GM12878 (cell line): ENCODE results near the gene YTHDC1. TPM values are rescaled to one million over a fixed set of nuclear protein-coding genes. Genes with fewer than 3 reads are reported as not detected.
A peak's percentile ranks its signal among the peaks of the same experiment; 100 is the strongest.

ENCODE experiments used
- DPF2 ChIP-seq: fragments of 450-650 bp; IDR thresholded peaks from 2 replicates; pipeline ENCODE4 v1.6.1; 2017; ENCODE audit warnings: mild to moderate bottlenecking
- ESRRA ChIP-seq: IDR thresholded peaks from 2 replicates; pipeline ENCODE4 v1.6.1; 2012; ENCODE audit warnings: mild to moderate bottlenecking, low read length, improper control_type of control experiment
- HDAC6 ChIP-seq: fragments of 200-600 bp; sonication (generic); IDR thresholded peaks from one replicate; pipeline ENCODE4 v1.8.0; 2017; ENCODE audit warnings: antibody characterized with exemption; ENCODE audit not compliant: unreplicated experiment
- NFYA ChIP-seq: IDR thresholded peaks from 2 replicates; pipeline ENCODE4 v1.6.1; 2011; ENCODE audit warnings: low read depth, mild to moderate bottlenecking, low read length, improper control_type of control experiment, borderline replicate concordance
- PAX5 ChIP-seq: IDR thresholded peaks from 2 replicates; pipeline ENCODE4 v1.6.1; 2011; ENCODE audit warnings: low read depth, low read length, borderline replicate concordance
- RAD21 ChIP-seq: IDR thresholded peaks from 2 replicates; pipeline ENCODE4 v1.6.1; 2011; ENCODE audit warnings: mild to moderate bottlenecking, low read depth, low read length, moderate library complexity; ENCODE audit not compliant: insufficient read depth
- SMAD5 ChIP-seq: IDR thresholded peaks from 2 replicates; pipeline ENCODE4 v1.6.1; 2016; ENCODE audit warnings: antibody characterized with exemption, low read depth
- TARDBP ChIP-seq: IDR thresholded peaks from 2 replicates; pipeline ENCODE4 v1.6.1; 2016; ENCODE audit warnings: borderline replicate concordance
- ZBED1 ChIP-seq: IDR thresholded peaks from 2 replicates; pipeline ENCODE4 v1.6.1; 2016; ENCODE audit warnings: borderline replicate concordance
- ZSCAN29 ChIP-seq: fragments of 450-650 bp; IDR thresholded peaks from 2 replicates; pipeline ENCODE4 v1.6.1; 2017; ENCODE audit warnings: mild to moderate bottlenecking, moderate library complexity
- polyA plus RNA-seq, 11 experiments: library from polyadenylated mRNA; depleted of rRNA in 4 of 11; unstranded in 6 of 11; stranded (reverse) in 5 of 11; fragments of >200 nt; fragmentation: Nextera tagmentation in 4 of 11; fragmentation: Illumina TruSeq in 1 of 11; extraction: Ambion mirVana in 4 of 11; extraction: Trizol in 1 of 11; gene quantifications; 1 replicate in 1 of 11; 2 replicates in 10 of 11; pipeline versions ENCODE4 v1.2.1 to v1.2.3, GENCODE V29; 2011 to 2016; ENCODE audit warnings: inconsistent platforms in 2 of 11, missing spikeins in 2 of 11, low read depth in 1 of 11
- total RNA-seq, 4 experiments: library from RNA; depleted of rRNA in 3 of 4; stranded (reverse); fragments of >200 nt in 3 of 4; fragmentation: Illumina TruSeq in 1 of 4; extraction: Trizol in 1 of 4; gene quantifications; 2 replicates each; pipeline versions ENCODE4 v1.2.1 to v1.2.3, GENCODE V29; 2013 to 2021
- TF ChIP-seq, protein P1 (sequence below): fragments of 450-650 bp; IDR thresholded peaks from 2 replicates; pipeline ENCODE4 v1.6.1; 2017; ENCODE audit warnings: mild to moderate bottlenecking
- TF ChIP-seq, protein P2 (sequence below): IDR thresholded peaks from 2 replicates; pipeline ENCODE4 v1.6.1; 2011; ENCODE audit warnings: low read depth, low read length, improper control_type of control experiment, borderline replicate concordance
- TF ChIP-seq, protein P3 (sequence below): IDR thresholded peaks from 2 replicates; pipeline ENCODE4 v1.6.1; 2012; ENCODE audit warnings: low read depth, low read length, improper control_type of control experiment
- TF ChIP-seq, protein P4 (sequence below): fragments of 450-650 bp; IDR thresholded peaks from 2 replicates; pipeline ENCODE4 v1.6.1; 2017; ENCODE audit warnings: antibody characterized with exemption, mild to moderate bottlenecking, moderate library complexity
- TF ChIP-seq, protein P5 (sequence below): fragments of 450-650 bp; IDR thresholded peaks from 2 replicates; pipeline ENCODE4 v1.6.1; 2016; ENCODE audit warnings: mild to moderate bottlenecking, moderate library complexity, borderline replicate concordance
- TF ChIP-seq, protein P6 (sequence below): IDR thresholded peaks from 2 replicates; pipeline ENCODE4 v1.6.1; 2012; ENCODE audit warnings: low read depth, low read length, improper control_type of control experiment
- TF ChIP-seq, protein P7 (sequence below): IDR thresholded peaks from 2 replicates; pipeline ENCODE4 v1.6.1; 2011; ENCODE audit warnings: low read depth, mild to moderate bottlenecking, low read length, moderate library complexity, borderline replicate concordance; ENCODE audit errors: extremely low read depth

YTHDC1 gene
- total and polyA plus RNA-seq, 10 of the 15 experiments (the other 5 are each of a cell fraction or from before 2014, with no cell fraction given): 18.7 to 83.2 (median 47.5) TPM

DNA sequence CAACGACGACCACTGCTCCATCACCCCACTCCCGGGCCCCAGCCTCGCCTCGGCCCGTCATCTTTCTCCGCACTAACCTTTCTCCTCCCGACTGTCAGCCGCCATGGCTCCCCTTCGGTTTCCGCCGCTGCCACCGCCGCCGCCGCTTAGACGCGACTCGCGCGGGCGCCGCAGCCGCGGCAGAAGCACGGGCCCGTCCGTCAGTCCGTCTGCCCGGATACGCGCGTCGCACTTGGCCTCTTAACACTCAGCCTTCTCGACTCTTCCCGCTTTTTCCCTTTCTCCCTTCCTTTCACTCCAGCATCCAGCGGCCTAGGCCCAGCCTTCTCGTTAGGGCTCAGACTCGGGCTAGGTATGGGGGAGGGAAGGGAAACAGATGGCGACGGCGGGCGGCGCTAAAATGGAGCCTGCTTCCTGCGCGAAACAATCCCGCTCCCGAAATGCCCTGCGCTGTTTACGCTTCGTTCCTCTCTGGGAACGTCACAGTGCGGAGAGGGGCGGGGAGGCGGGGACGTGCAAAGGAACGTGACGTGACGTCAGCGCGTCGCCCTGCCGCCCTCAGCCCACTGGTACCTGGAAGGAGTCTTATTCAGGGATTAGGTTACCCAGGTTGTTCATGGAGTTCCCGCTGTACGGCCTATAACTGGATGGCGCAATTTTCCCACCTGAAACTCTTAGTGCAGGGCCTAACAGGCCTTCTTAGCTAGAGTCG lies at the start of gene YTHDC1 (continued):
- TF ChIP-seq, protein P1, sequence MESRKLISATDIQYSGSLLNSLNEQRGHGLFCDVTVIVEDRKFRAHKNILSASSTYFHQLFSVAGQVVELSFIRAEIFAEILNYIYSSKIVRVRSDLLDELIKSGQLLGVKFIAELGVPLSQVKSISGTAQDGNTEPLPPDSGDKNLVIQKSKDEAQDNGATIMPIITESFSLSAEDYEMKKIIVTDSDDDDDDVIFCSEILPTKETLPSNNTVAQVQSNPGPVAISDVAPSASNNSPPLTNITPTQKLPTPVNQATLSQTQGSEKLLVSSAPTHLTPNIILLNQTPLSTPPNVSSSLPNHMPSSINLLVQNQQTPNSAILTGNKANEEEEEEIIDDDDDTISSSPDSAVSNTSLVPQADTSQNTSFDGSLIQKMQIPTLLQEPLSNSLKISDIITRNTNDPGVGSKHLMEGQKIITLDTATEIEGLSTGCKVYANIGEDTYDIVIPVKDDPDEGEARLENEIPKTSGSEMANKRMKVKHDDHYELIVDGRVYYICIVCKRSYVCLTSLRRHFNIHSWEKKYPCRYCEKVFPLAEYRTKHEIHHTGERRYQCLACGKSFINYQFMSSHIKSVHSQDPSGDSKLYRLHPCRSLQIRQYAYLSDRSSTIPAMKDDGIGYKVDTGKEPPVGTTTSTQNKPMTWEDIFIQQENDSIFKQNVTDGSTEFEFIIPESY: no peak
- TF ChIP-seq HDAC6 (no peak), PAX5 (0 out of 2 replicates have a peak, but pooled peaks have one; percentile 24), ZBED1 (no peak), ESRRA (0 out of 2 replicates have a peak, but pooled peaks have one; percentile 41), RAD21 (no peak), NFYA (no peak), SMAD5 (peak; percentile 87; the same call in 1 of the 2 replicates), DPF2 (peak; percentile 54; the same call in 1 of the 2 replicates), TARDBP (no peak), ZSCAN29 (peak; percentile 50; the same call in 1 of the 2 replicates)
- TF ChIP-seq, protein P2, sequence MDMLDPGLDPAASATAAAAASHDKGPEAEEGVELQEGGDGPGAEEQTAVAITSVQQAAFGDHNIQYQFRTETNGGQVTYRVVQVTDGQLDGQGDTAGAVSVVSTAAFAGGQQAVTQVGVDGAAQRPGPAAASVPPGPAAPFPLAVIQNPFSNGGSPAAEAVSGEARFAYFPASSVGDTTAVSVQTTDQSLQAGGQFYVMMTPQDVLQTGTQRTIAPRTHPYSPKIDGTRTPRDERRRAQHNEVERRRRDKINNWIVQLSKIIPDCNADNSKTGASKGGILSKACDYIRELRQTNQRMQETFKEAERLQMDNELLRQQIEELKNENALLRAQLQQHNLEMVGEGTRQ: no peak
- TF ChIP-seq, protein P3, sequence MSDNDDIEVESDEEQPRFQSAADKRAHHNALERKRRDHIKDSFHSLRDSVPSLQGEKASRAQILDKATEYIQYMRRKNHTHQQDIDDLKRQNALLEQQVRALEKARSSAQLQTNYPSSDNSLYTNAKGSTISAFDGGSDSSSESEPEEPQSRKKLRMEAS: peak; percentile 79
- TF ChIP-seq, protein P4, sequence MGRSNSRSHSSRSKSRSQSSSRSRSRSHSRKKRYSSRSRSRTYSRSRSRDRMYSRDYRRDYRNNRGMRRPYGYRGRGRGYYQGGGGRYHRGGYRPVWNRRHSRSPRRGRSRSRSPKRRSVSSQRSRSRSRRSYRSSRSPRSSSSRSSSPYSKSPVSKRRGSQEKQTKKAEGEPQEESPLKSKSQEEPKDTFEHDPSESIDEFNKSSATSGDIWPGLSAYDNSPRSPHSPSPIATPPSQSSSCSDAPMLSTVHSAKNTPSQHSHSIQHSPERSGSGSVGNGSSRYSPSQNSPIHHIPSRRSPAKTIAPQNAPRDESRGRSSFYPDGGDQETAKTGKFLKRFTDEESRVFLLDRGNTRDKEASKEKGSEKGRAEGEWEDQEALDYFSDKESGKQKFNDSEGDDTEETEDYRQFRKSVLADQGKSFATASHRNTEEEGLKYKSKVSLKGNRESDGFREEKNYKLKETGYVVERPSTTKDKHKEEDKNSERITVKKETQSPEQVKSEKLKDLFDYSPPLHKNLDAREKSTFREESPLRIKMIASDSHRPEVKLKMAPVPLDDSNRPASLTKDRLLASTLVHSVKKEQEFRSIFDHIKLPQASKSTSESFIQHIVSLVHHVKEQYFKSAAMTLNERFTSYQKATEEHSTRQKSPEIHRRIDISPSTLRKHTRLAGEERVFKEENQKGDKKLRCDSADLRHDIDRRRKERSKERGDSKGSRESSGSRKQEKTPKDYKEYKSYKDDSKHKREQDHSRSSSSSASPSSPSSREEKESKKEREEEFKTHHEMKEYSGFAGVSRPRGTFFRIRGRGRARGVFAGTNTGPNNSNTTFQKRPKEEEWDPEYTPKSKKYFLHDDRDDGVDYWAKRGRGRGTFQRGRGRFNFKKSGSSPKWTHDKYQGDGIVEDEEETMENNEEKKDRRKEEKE: no peak
- TF ChIP-seq, protein P5, sequence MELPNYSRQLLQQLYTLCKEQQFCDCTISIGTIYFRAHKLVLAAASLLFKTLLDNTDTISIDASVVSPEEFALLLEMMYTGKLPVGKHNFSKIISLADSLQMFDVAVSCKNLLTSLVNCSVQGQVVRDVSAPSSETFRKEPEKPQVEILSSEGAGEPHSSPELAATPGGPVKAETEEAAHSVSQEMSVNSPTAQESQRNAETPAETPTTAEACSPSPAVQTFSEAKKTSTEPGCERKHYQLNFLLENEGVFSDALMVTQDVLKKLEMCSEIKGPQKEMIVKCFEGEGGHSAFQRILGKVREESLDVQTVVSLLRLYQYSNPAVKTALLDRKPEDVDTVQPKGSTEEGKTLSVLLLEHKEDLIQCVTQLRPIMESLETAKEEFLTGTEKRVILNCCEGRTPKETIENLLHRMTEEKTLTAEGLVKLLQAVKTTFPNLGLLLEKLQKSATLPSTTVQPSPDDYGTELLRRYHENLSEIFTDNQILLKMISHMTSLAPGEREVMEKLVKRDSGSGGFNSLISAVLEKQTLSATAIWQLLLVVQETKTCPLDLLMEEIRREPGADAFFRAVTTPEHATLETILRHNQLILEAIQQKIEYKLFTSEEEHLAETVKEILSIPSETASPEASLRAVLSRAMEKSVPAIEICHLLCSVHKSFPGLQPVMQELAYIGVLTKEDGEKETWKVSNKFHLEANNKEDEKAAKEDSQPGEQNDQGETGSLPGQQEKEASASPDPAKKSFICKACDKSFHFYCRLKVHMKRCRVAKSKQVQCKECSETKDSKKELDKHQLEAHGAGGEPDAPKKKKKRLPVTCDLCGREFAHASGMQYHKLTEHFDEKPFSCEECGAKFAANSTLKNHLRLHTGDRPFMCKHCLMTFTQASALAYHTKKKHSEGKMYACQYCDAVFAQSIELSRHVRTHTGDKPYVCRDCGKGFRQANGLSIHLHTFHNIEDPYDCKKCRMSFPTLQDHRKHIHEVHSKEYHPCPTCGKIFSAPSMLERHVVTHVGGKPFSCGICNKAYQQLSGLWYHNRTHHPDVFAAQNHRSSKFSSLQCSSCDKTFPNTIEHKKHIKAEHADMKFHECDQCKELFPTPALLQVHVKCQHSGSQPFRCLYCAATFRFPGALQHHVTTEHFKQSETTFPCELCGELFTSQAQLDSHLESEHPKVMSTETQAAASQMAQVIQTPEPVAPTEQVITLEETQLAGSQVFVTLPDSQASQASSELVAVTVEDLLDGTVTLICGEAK: no peak
- TF ChIP-seq, protein P6, sequence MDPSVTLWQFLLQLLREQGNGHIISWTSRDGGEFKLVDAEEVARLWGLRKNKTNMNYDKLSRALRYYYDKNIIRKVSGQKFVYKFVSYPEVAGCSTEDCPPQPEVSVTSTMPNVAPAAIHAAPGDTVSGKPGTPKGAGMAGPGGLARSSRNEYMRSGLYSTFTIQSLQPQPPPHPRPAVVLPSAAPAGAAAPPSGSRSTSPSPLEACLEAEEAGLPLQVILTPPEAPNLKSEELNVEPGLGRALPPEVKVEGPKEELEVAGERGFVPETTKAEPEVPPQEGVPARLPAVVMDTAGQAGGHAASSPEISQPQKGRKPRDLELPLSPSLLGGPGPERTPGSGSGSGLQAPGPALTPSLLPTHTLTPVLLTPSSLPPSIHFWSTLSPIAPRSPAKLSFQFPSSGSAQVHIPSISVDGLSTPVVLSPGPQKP: peak; percentile 62
- TF ChIP-seq, protein P7, sequence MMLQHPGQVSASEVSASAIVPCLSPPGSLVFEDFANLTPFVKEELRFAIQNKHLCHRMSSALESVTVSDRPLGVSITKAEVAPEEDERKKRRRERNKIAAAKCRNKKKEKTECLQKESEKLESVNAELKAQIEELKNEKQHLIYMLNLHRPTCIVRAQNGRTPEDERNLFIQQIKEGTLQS: no peak
